SIG-M5 treated with dmso at 0.1 percent for 504 hours (cell line): ENCODE data around the gene TRIAP1.

Source experiments
- DNase-seq: peaks from one replicate; lab custom pipeline; 2025; ENCODE audit not compliant: unreplicated experiment; lab: John Stamatoyannopoulos, UW

Gene TRIAP1

GRCh38 chr12:120432772-120433525 is 13.2 kb downstream of the TRIAP1 start:
- DNase-seq: no peak

GRCh38 chr12:120429368-120429767 is 16.8 kb downstream of the TRIAP1 start:
- DNase-seq: no peak

GRCh38 chr12:120428597-120429229 is 17.5 kb downstream of the TRIAP1 start:
- no peak for DNase-seq

GRCh38 chr12:120425797-120426196 is 20.4 kb downstream of the TRIAP1 start:
- DNase-seq: no peak

GRCh38 chr12:120422892-120423456 is 23.2 kb downstream of the TRIAP1 start:
- no peak for DNase-seq

GRCh38 chr12:120421701-120422100 is 24.5 kb downstream of the TRIAP1 start:
- DNase-seq: no peak

GRCh38 chr12:120417917-120418580 is 28.1 kb downstream of the TRIAP1 start:
- no peak for DNase-seq

- no peak for DNase-seq
Measured at GRCh38 chr12:120416490-120417216, 29.5 kb downstream of the TRIAP1 start.

- no peak for DNase-seq
Measured at GRCh38 chr12:120413901-120414695, 32.1 kb downstream of the TRIAP1 start.

- DNase-seq: no peak
Measured at GRCh38 chr12:120412421-120412820, 33.8 kb downstream of the TRIAP1 start.

GRCh38 chr12:120408771-120409170 is 37.4 kb downstream of the TRIAP1 start:
- DNase-seq: no peak

- DNase-seq: no peak
Measured at GRCh38 chr12:120406553-120406952, 39.6 kb downstream of the TRIAP1 start.

GRCh38 chr12:120406069-120406468 is 40.1 kb downstream of the TRIAP1 start:
- no peak for DNase-seq

GRCh38 chr12:120404271-120404670 is 41.9 kb downstream of the TRIAP1 start:
- DNase-seq: no peak

GRCh38 chr12:120403869-120404268 is 42.3 kb downstream of the TRIAP1 start:
- DNase-seq: no peak

GRCh38 chr12:120402217-120402616 is 44.0 kb downstream of the TRIAP1 start:
- DNase-seq: no peak

GRCh38 chr12:120399531-120399930 is 46.7 kb downstream of the TRIAP1 start:
- DNase-seq: no peak

GRCh38 chr12:120397824-120398540 is 48.2 kb downstream of the TRIAP1 start:
- no peak for DNase-seq

GRCh38 chr12:120394483-120395367 is 51.5 kb downstream of the TRIAP1 start:
- peak; percentile 36 for DNase-seq
